Measurements from ENCODE around the gene AZGP1. TPM values are rescaled to one million over a fixed set of nuclear protein-coding genes. Genes with fewer than 3 reads are reported as not detected.
A peak's percentile ranks its signal among the peaks of the same experiment; 100 is the strongest.

AZGP1 gene
- total and polyA plus RNA-seq, 2 of the 13 experiments (the other 11 are each of a cell fraction or from before 2014, with no cell fraction given) = 93.8 to 229 TPM

GRCh38 chr7:100013328-100013676 lies 37.5 kb upstream of the AZGP1 start:
- no peaks in the 10 kb centered on the region; a peak in 1 of 5 replicates for H3K27me3 ChIP-seq (ENCODE audit: control insufficient read depth in 1 of 2, insufficient read depth in 2 of 2, low read length in 2 of 2)
- FAIRE-seq (no peak), DNase-seq (ENCODE audit: low spot score) (no peak), ATAC-seq (no peak)
- ChIA-PET CTCF (ENCODE audit: low intra/inter-chr PET ratio, low total read pairs) (no interaction called here), POLR2A (interaction anchor here (1.5 to 6.6 kb wide), 4 partner anchors 11 to 36 kb away, joined by 6 to 212 read pairs (median 12); partner anchors contain the start of gene ZSCAN21)
- no TSS peak for BruUV-seq (replicated peaks)
- WGBS (ENCODE audit: low lambda C conversion rate) = 89% methylated on average over 3 of the region's 3 CpGs
- TF ChIP-seq DZIP1 (CRISPR knock-in tag; IDR thresholded peaks at IDR 0.05) (no peak), ZSCAN22 (CRISPR knock-in tag; IDR thresholded peaks at IDR 0.05) (no peak), SRSF4 (IDR thresholded peaks at IDR 0.05; ENCODE audit: low read depth, low read length, poor library complexity, severe bottlenecking) (no peak), GABPA (IDR thresholded peaks at IDR 0.05; ENCODE audit: low read depth, low read length) (no peak), GABPA (CRISPR knock-in tag; IDR thresholded peaks at IDR 0.05; ENCODE audit: low read depth) (no peak), GTF2F1 (IDR thresholded peaks at IDR 0.05; ENCODE audit: low read length) (no peak), RBM22 (optimal IDR thresholded peaks at IDR 0.05; ENCODE audit: low read length) (no peak), KLF12 (CRISPR knock-in tag; IDR thresholded peaks at IDR 0.05; ENCODE audit: borderline replicate concordance) (no peak), ZNF225 (CRISPR knock-in tag; IDR thresholded peaks at IDR 0.05) (no peak), SNAPC2 (CRISPR knock-in tag; IDR thresholded peaks at IDR 0.05) (no peak), ZFP36 (IDR thresholded peaks at IDR 0.05; ENCODE audit: borderline replicate concordance, low read depth, low read length, partially characterized antibody) (no peak), ZNF333 (CRISPR knock-in tag; IDR thresholded peaks at IDR 0.05; ENCODE audit: borderline replicate concordance) (no peak), RFX3 (CRISPR knock-in tag; IDR thresholded peaks at IDR 0.05) (no peak), ZBTB33 (CRISPR knock-in tag; IDR thresholded peaks at IDR 0.05) (no peak)
- TF ChIP-seq, protein P1, sequence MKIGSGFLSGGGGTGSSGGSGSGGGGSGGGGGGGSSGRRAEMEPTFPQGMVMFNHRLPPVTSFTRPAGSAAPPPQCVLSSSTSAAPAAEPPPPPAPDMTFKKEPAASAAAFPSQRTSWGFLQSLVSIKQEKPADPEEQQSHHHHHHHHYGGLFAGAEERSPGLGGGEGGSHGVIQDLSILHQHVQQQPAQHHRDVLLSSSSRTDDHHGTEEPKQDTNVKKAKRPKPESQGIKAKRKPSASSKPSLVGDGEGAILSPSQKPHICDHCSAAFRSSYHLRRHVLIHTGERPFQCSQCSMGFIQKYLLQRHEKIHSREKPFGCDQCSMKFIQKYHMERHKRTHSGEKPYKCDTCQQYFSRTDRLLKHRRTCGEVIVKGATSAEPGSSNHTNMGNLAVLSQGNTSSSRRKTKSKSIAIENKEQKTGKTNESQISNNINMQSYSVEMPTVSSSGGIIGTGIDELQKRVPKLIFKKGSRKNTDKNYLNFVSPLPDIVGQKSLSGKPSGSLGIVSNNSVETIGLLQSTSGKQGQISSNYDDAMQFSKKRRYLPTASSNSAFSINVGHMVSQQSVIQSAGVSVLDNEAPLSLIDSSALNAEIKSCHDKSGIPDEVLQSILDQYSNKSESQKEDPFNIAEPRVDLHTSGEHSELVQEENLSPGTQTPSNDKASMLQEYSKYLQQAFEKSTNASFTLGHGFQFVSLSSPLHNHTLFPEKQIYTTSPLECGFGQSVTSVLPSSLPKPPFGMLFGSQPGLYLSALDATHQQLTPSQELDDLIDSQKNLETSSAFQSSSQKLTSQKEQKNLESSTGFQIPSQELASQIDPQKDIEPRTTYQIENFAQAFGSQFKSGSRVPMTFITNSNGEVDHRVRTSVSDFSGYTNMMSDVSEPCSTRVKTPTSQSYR (CRISPR knock-in tag; IDR thresholded peaks at IDR 0.05; ENCODE audit: borderline replicate concordance) = no peak
- no peaks in the 10 kb centered on the region; a peak in 1 of 5 replicates for H3K36me3 ChIP-seq (replicated peaks in 1 of 2; ENCODE audit: control insufficient read depth in 1 of 2, insufficient read depth in 2 of 2, low read length in 2 of 2)
- no peak overlapping the region for H3K9ac ChIP-seq (ENCODE audit: insufficient read depth, low read depth, low read length)
- H3K9me3 ChIP-seq (ENCODE audit: low read length) = no peaks in the 10 kb centered on the region
- H3K4me3 ChIP-seq (replicated peaks in 1 of 3; ENCODE audit: insufficient read depth in 1 of 3, low read depth in 2 of 3, low read length in 3 of 3) = no peak overlapping the region
- 0 out of 2 replicates have a peak, but pooled peaks cover 9% of the 10 kb centered on the region for H4K20me1 ChIP-seq (ENCODE audit: insufficient read depth, low read length)
- no peak overlapping the region for H3K4me2 ChIP-seq (ENCODE audit: low read depth, low read length)
- H3K4me1 ChIP-seq (ENCODE audit: insufficient read depth, low read length) = peaks cover 82% of the 10 kb centered on the region
- peaks cover 28% of the 10 kb centered on the region for H3K79me2 ChIP-seq (ENCODE audit: insufficient read depth, low read length)
- H2AFZ ChIP-seq (ENCODE audit: low read length) = no peak overlapping the region
- peak overlapping the region; percentile 73 for H3K27ac ChIP-seq (ENCODE audit: extremely low read length, insufficient read depth, low read length)
- in situ Hi-C loops (cut with HindIII; ENCODE audit: extremely low pct_ligation_motif_present, low pct_unique_long_range_greater_than_20kb) (no loop called here), intact Hi-C loops (cut with micrococcal nuclease; ENCODE audit: unreplicated experiment) (no loop called here)

All from HepG2 (cell line).